GM12864 (cell line): ENCODE results near the gene SGCA.

Source experiments
- DNase-seq: peaks from one replicate; pipeline ENCODE4 v3.0.0-alpha.2; 2011; ENCODE audit warnings: low read depth
- H3K4me3 ChIP-seq: 2 replicates; pipeline ENCODE4 v1.5.1; 2011; ENCODE audit warnings: mild to moderate bottlenecking, low read depth, low read length, control low read depth
- TF ChIP-seq, protein P1 (sequence below): IDR thresholded peaks from 2 replicates; pipeline ENCODE4 v1.5.1; 2011; ENCODE audit warnings: low read depth, mild to moderate bottlenecking, moderate library complexity, low read length, control low read depth, inconsistent platforms; ENCODE audit errors: missing control alignments

SGCA gene

DNA sequence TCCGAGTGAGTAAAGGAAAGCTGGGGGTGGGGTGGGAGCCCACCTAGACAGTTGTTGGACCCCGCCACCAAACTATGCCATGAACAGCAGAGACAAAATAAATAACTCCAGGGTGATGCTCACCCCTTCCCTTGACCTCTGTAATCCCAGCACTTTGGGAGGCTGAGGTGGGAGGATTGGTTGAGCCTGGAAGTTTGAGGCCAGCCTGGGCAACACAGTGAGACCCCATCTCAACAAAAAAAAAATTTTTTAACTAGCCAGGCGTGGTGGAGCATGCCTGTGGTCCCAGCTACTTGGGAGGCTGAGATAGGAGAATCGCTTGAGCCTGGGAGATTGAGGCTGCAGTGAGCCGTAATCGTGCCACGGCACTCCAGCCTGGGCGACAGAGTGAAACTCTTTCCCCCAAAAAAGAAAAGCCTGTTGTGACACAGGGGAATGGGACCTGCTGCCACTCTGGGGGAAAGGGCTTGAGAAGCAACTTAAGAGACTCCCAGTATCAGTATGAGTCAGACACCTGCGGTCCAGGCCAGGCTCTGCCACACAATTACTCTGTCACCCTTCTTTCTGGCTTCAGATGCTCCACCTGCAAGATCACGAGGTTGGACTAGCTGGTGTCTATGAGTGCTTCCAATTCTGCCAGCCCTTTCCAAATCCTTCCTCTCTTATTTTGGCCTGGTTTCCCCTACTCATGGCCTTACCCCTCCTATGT, 5.0 kb downstream of the SGCA start:
- no peak overlapping the region for H3K4me3 ChIP-seq
- no peak for DNase-seq
- TF ChIP-seq, protein P1, sequence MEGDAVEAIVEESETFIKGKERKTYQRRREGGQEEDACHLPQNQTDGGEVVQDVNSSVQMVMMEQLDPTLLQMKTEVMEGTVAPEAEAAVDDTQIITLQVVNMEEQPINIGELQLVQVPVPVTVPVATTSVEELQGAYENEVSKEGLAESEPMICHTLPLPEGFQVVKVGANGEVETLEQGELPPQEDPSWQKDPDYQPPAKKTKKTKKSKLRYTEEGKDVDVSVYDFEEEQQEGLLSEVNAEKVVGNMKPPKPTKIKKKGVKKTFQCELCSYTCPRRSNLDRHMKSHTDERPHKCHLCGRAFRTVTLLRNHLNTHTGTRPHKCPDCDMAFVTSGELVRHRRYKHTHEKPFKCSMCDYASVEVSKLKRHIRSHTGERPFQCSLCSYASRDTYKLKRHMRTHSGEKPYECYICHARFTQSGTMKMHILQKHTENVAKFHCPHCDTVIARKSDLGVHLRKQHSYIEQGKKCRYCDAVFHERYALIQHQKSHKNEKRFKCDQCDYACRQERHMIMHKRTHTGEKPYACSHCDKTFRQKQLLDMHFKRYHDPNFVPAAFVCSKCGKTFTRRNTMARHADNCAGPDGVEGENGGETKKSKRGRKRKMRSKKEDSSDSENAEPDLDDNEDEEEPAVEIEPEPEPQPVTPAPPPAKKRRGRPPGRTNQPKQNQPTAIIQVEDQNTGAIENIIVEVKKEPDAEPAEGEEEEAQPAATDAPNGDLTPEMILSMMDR: no peak

DNA sequence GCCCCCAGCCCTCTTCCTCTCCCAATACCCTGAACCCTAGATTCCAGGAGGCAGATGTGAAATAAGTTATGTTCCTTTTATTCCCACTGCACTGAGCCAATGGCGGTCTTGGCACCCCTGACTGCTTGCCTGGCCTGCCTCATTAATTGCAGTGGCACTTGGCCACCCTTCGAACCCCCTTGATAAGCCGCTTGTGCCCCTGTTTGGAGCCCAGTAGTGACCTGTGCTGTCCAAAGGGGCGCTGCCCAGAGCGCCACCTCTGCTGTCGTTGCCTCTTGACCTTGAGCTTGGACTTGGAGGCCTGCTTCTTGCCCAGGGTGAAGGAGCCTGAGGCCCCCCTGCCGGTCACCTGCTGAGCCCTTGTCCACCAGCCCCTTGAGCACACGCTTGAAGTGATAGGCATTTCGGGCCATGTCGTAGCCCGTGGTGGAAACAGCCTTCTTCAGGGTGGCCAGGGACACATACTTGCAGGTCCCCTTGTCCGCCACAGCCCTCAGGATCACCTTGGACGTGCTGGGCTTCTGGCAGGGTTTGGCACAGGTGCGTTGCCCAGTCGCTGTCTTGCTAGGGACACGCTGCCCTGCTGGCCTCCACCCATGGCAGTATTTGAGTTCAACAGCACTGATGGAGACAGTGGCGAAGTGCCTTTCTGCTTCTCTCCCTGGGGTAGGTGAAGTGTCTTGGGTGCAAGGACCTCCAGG, 5.7 kb downstream of the SGCA start:
- DNase-seq: no peak
- TF ChIP-seq, protein P1: no peak
- no peak overlapping the region for H3K4me3 ChIP-seq

DNA sequence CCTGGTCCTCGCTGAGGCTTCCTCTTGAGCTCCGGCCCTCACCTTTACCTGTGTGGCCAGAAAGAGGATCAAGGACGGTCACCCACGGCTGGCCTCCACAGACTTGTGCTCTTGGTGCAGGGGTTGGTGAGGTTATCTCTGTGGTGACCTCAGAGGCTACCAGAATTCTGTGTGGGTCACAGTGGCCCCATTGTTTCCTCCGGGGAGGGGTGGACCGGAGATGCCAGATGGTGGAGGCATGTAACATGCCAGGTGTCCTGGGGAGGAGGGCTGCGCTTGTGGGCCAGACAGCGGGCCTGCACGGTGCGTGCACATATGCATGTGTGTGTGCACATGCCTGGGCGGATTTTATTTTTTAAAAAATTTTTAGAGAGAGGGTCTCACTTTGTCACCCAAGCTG, 6.3 kb downstream of the SGCA start:
- no peak for DNase-seq
- H3K4me3 ChIP-seq: no peak overlapping the region
- TF ChIP-seq, protein P1: no peak

DNA sequence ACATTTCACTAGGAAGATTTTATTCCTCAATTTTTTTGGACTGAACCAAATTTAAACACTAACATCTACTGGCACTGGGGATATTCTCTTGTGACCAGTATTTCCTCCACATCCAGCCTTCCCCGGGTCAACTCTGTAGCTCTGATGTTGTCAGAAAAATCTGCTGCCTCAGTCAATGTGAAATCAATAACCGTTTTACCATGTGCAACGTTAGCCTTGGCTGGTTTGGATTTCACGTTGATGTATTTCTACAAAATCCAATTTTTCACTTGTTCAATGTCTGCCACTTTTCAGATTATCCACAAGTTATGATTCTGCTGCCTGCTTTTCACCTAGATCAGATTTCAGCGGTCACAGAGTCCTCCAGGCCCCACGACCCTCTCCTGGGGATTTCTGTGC, 7.1 kb downstream of the SGCA start:
- TF ChIP-seq, protein P1: no peak
- H3K4me3 ChIP-seq: no peak overlapping the region
- DNase-seq: no peak

- TF ChIP-seq, protein P1: no peak
Observed at GRCh38 chr17:50173335-50173941, 7.6 kb downstream of the SGCA start.

GRCh38 chr17:50174444-50174843, 8.6 kb downstream of the SGCA start:
- TF ChIP-seq, protein P1: no peak
- DNase-seq: no peak
- no peak overlapping the region for H3K4me3 ChIP-seq

More at GRCh38 chr17:50173335-50173941, 7.6 kb downstream of the SGCA start:
- H3K4me3 ChIP-seq: no peak overlapping the region
- DNase-seq: no peak
